ENCODE data around the gene CCDC87. TPM values are rescaled to one million over a fixed set of nuclear protein-coding genes. Genes with fewer than 3 reads are reported as not detected.

CCDC87 gene
- total RNA-seq, 4 donors from 2014 or later: 0.27 to 1.2 (median 1.1) TPM

DNA sequence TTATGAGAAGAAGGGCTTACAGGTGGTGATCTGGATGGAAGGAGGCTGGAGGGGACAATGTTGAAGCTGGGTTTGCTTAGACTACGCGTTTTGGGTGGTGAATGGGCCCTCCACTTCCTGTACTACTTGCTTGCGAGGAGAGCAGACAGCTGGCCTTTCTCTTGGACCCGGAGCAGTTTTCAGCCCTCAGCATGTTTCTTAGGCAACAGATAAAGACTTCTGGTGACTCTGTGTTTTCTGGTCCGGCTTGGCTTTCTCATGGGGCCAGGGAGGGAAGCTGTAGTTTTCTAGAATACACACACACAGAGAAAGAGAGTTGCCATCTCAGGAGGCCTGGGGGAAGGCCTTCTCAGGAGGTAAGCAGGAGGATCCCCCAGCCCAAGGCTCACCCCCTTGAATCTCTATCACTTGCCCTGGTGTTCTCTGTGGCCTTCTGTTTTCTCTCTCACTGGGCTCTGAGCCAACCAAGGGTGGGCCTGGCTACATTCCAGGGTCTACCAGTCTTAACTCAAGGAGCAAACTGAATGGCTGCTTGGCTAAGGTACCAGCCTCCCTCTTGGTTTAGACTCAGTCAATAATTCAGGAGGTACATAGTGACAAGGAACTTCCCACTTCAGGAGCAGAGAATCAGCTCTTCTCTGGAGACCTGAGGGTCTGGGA is 2.5 kb upstream of the CCDC87 start:
- Histone ChIP-seq H3K4me3 (no peak overlapping the region), H3K27ac (peak overlapping the region in 3 of 4 donors; percentile 64 to 70 (median 67)), H3K27me3 (no peaks in the 10 kb centered on the region), H3K9me3 (no peaks in the 10 kb centered on the region), H3K4me1 (peaks cover 0 to 45% (median 32%) of the 10 kb centered on the region in 3 donors), H3K36me3 (peaks cover 0 to 16% of the 10 kb centered on the region in 2 donors)
- TF ChIP-seq POLR2AphosphoS5 (IDR thresholded peaks at IDR 0.05) (no peak), EP300 (IDR thresholded peaks at IDR 0.05) (no peak), POLR2A (IDR thresholded peaks at IDR 0.05) (no peak)
- TF ChIP-seq, protein P1, sequence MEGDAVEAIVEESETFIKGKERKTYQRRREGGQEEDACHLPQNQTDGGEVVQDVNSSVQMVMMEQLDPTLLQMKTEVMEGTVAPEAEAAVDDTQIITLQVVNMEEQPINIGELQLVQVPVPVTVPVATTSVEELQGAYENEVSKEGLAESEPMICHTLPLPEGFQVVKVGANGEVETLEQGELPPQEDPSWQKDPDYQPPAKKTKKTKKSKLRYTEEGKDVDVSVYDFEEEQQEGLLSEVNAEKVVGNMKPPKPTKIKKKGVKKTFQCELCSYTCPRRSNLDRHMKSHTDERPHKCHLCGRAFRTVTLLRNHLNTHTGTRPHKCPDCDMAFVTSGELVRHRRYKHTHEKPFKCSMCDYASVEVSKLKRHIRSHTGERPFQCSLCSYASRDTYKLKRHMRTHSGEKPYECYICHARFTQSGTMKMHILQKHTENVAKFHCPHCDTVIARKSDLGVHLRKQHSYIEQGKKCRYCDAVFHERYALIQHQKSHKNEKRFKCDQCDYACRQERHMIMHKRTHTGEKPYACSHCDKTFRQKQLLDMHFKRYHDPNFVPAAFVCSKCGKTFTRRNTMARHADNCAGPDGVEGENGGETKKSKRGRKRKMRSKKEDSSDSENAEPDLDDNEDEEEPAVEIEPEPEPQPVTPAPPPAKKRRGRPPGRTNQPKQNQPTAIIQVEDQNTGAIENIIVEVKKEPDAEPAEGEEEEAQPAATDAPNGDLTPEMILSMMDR (IDR thresholded peaks at IDR 0.05): no peak
- WGBS, 2 donors (ENCODE audit: low coverage in 1 of 2): 21 to 29% methylated on average over 4 of the region's 5 CpGs
- no peak for ATAC-seq

DNA sequence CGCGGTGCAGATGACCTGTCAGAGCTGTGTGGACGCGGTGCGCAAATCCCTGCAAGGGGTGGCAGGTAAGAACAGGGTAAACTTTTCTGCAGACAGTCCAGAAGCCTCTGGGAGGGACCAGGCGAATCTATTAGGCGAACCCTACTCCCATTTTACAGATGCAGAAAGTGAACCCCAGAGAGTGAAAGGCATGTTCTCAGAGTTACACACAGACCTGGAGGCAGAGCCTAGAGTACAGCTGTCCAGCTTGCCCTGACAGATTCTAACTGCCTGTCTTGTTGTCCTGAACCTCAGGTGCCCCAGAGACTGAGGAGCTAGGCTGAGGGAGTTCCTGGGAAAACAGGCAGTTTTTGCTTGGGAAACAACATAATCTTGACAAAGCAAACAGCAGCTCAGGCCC is 787 bp upstream of the CCDC87 start:
- WGBS, 2 donors (ENCODE audit: low coverage in 1 of 2): 49% methylated on average over 7 of the region's 7 CpGs; no CpG with 5 or more reads in 1 of the 2 donors
- Histone ChIP-seq H3K36me3 (no peaks in the 10 kb centered on the region), H3K9me3 (no peaks in the 10 kb centered on the region), H3K27me3 (no peaks in the 10 kb centered on the region), H3K27ac (peak overlapping the region; percentile 65 to 88 (median 87)), H3K4me1 (peaks cover 0 to 45% (median 32%) of the 10 kb centered on the region in 3 donors), H3K4me3 (peak overlapping the region; percentile 61 to 72)
- TF ChIP-seq POLR2A (IDR thresholded peaks at IDR 0.05): no peak
- TF ChIP-seq EP300 (IDR thresholded peaks at IDR 0.05): no peak
- TF ChIP-seq POLR2AphosphoS5 (IDR thresholded peaks at IDR 0.05): no peak
- TF ChIP-seq, protein P1 (IDR thresholded peaks at IDR 0.05): no peak
- no peak for ATAC-seq

DNA sequence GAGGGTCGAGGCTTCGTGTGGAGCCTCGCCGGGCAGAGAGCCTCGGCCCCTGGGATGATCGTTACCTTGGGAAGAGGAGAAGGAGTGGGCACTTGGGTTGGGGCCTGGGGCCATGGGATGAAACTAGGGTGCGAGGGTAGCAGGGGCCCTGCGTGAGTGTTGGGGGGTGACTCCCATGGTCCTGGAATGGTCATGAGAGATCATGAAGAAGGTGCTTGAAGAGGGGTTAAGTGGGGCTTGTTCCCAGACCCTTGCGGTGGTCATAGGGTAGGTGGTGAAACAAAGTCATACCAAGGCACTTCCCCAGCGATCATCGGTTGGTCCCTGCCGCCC is 406 bp upstream of the CCDC87 start:
- H3K27me3 ChIP-seq: no peaks in the 10 kb centered on the region
- H3K4me1 ChIP-seq: peaks cover 0 to 45% (median 32%) of the 10 kb centered on the region in 3 donors
- H3K9me3 ChIP-seq: no peaks in the 10 kb centered on the region
- 20% methylated on average over 4 of the region's 12 CpGs; no CpG with 5 or more reads in 1 of the 2 donors for WGBS, 2 donors (ENCODE audit: low coverage in 1 of 2)
- H3K27ac ChIP-seq: peak overlapping the region; percentile 65 to 88 (median 87)
- peak overlapping the region; percentile 61 to 72 for H3K4me3 ChIP-seq
- no peaks in the 10 kb centered on the region for H3K36me3 ChIP-seq
- TF ChIP-seq POLR2AphosphoS5 (IDR thresholded peaks at IDR 0.05) (no peak), POLR2A (IDR thresholded peaks at IDR 0.05) (no peak), EP300 (IDR thresholded peaks at IDR 0.05) (no peak)
- TF ChIP-seq, protein P1 (IDR thresholded peaks at IDR 0.05): no peak
- ATAC-seq: no peak

DNA sequence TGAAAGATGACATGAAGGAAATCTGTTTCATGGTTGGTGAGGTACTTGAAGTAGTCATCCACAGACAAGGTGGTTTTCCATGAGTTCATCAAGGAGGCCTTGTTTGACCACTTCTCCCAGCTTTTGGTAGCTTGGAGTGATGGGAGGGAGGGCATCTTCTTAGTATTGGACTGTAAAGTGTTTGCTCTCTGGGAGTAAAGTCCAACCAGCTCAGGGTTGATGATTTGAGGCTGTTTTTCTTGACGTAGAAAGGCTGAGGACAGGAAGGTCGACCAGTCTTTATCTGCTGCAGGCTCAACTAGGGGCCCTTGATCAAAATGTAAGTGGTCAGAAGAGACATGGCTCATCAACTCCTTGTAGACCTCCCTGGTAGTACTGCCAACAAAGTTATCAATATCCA is 1.7 kb downstream of the CCDC87 start:
- Histone ChIP-seq H3K4me3 (no peak overlapping the region), H3K9me3 (no peaks in the 10 kb centered on the region), H3K27ac (no peak overlapping the region), H3K4me1 (peaks cover 0 to 39% (median 32%) of the 10 kb centered on the region in 3 donors), H3K27me3 (no peaks in the 10 kb centered on the region), H3K36me3 (no peaks in the 10 kb centered on the region)
- TF ChIP-seq, protein P1 (IDR thresholded peaks at IDR 0.05): no peak
- no peak for TF ChIP-seq POLR2AphosphoS5 (IDR thresholded peaks at IDR 0.05)
- no peak for TF ChIP-seq POLR2A (IDR thresholded peaks at IDR 0.05)
- no peak for TF ChIP-seq EP300 (IDR thresholded peaks at IDR 0.05)
- 100% methylated on average over 1 of the region's 2 CpGs; no CpG with 5 or more reads in 1 of the 2 donors for WGBS, 2 donors (ENCODE audit: low coverage in 1 of 2)
- no peak for ATAC-seq
